ENCODE results near the gene CHD6. TPM values are rescaled to one million over a fixed set of nuclear protein-coding genes. Genes with fewer than 3 reads are reported as not detected.

The CHD6 gene
- polyA plus RNA-seq, 1 donor (not counting 4 experiments of a cell fraction or from before 2014, with no cell fraction given) = 6.8 TPM

GRCh38 chr20:41482647-41483552, 135.3 kb downstream of the CHD6 start:
- no peak for FAIRE-seq

GRCh38 chr20:41480054-41480770, 138.0 kb downstream of the CHD6 start:
- DNase-seq (ENCODE audit: low read depth, low spot score) (no peak), FAIRE-seq (no peak)
- H4K20me1 ChIP-seq (ENCODE audit: control insufficient read depth, extremely low read depth, insufficient read depth, low read length) = no peaks in the 10 kb centered on the region
- H3K9me3 ChIP-seq (ENCODE audit: control insufficient read depth, low read depth, low read length) = no peaks in the 10 kb centered on the region
- no peak overlapping the region for H3K4me2 ChIP-seq (ENCODE audit: control insufficient read depth, extremely low read depth, insufficient read depth, low read depth, low read length)
- H3K4me3 ChIP-seq (ENCODE audit: control insufficient read depth in 2 of 3, extremely low read depth in 1 of 3, insufficient read depth in 2 of 3, low read depth in 1 of 3, low read length in 3 of 3) = no peak overlapping the region
- H2AFZ ChIP-seq (ENCODE audit: control insufficient read depth, low read length) = no peak overlapping the region
- H3K79me2 ChIP-seq (ENCODE audit: control insufficient read depth, insufficient read depth, low read length) = no peaks in the 10 kb centered on the region
- H3K9me1 ChIP-seq (ENCODE audit: control insufficient read depth, extremely low read depth, insufficient read depth, low read length) = no peaks in the 10 kb centered on the region
- dilution Hi-C loops (cut with MboI; ENCODE audit: extremely low pct_ligation_motif_present, low sequenced_read_pairs) = no loop called here
- no peak overlapping the region for H3K27ac ChIP-seq (ENCODE audit: control insufficient read depth, insufficient read depth, low read length)
- H3K4me1 ChIP-seq (ENCODE audit: control insufficient read depth, extremely low read depth, insufficient read depth, low read length) = peaks cover 6% of the 10 kb centered on the region
- TF ChIP-seq CTCF (optimal IDR thresholded peaks at IDR 0.05 in 1 of 3, IDR thresholded peaks at IDR 0.05 in 1 of 3, conservative IDR thresholded peaks at IDR 0.05 in 1 of 3; ENCODE audit: extremely low read depth in 1 of 3, insufficient read depth in 2 of 3, low read length in 3 of 3) (no peak), EZH2 (IDR thresholded peaks at IDR 0.05; ENCODE audit: low read length) (no peak)
- H3K9ac ChIP-seq (ENCODE audit: control insufficient read depth, extremely low read depth, insufficient read depth, low read length) = no peak overlapping the region
- H3K27me3 ChIP-seq (ENCODE audit: control insufficient read depth, extremely low read depth, insufficient read depth, low read length) = no peaks in the 10 kb centered on the region
- H3K36me3 ChIP-seq (ENCODE audit: control insufficient read depth in 2 of 2, extremely low read depth in 1 of 2, insufficient read depth in 2 of 2, low read length in 2 of 2) = peaks cover 0 to 3% of the 10 kb centered on the region in 2 experiments

More at GRCh38 chr20:41482647-41483552, 135.3 kb downstream of the CHD6 start:
- Histone ChIP-seq H3K4me1 (ENCODE audit: control insufficient read depth, extremely low read depth, insufficient read depth, low read length) (no peaks in the 10 kb centered on the region), H3K36me3 (ENCODE audit: control insufficient read depth in 2 of 2, extremely low read depth in 1 of 2, insufficient read depth in 2 of 2, low read length in 2 of 2) (peaks cover 0 to 8% of the 10 kb centered on the region in 2 experiments), H3K9ac (ENCODE audit: control insufficient read depth, extremely low read depth, insufficient read depth, low read length) (no peak overlapping the region), H3K9me3 (ENCODE audit: control insufficient read depth, low read depth, low read length) (no peaks in the 10 kb centered on the region), H3K9me1 (ENCODE audit: control insufficient read depth, extremely low read depth, insufficient read depth, low read length) (no peaks in the 10 kb centered on the region), H2AFZ (ENCODE audit: control insufficient read depth, low read length) (no peak overlapping the region), H4K20me1 (ENCODE audit: control insufficient read depth, extremely low read depth, insufficient read depth, low read length) (no peaks in the 10 kb centered on the region), H3K79me2 (ENCODE audit: control insufficient read depth, insufficient read depth, low read length) (no peaks in the 10 kb centered on the region), H3K27me3 (ENCODE audit: control insufficient read depth, extremely low read depth, insufficient read depth, low read length) (no peaks in the 10 kb centered on the region), H3K4me3 (ENCODE audit: control insufficient read depth in 2 of 3, extremely low read depth in 1 of 3, insufficient read depth in 2 of 3, low read depth in 1 of 3, low read length in 3 of 3) (no peak overlapping the region), H3K4me2 (ENCODE audit: control insufficient read depth, extremely low read depth, insufficient read depth, low read depth, low read length) (no peak overlapping the region), H3K27ac (ENCODE audit: control insufficient read depth, insufficient read depth, low read length) (no peak overlapping the region)
- dilution Hi-C loops (cut with MboI; ENCODE audit: extremely low pct_ligation_motif_present, low sequenced_read_pairs) = no loop called here
- DNase-seq (ENCODE audit: low read depth, low spot score) = no peak
- TF ChIP-seq EZH2 (IDR thresholded peaks at IDR 0.05; ENCODE audit: low read length) (no peak), CTCF (optimal IDR thresholded peaks at IDR 0.05 in 1 of 3, IDR thresholded peaks at IDR 0.05 in 1 of 3, conservative IDR thresholded peaks at IDR 0.05 in 1 of 3; ENCODE audit: extremely low read depth in 1 of 3, insufficient read depth in 2 of 3, low read length in 3 of 3) (no peak)

Measured in keratinocyte (primary cell).